ENCODE measurements around the gene PDE6A. TPM values are rescaled to one million over a fixed set of nuclear protein-coding genes. Genes with fewer than 3 reads are reported as not detected.
A peak's percentile ranks its signal among the peaks of the same experiment; 100 is the strongest.

PDE6A gene
- total RNA-seq, 1 experiment from 2014 or later: 2.6 TPM

- TF ChIP-seq CTCF (IDR thresholded peaks at IDR 0.05; ENCODE audit: insufficient read depth in 1 of 2, low read depth in 1 of 2, low read length in 1 of 2, severe bottlenecking in 1 of 2, unreplicated experiment in 1 of 2): peak; percentile 56 to 60
- Mint-ChIP-seq H3K27ac (ENCODE audit: unreplicated experiment) (peak overlapping the region; percentile 50), H3K27me3 (ENCODE audit: insufficient read depth, unreplicated experiment) (no peaks in the 10 kb centered on the region), H3K36me3 (ENCODE audit: insufficient read depth, unreplicated experiment) (peaks cover 22% of the 10 kb centered on the region), H3K9me3 (ENCODE audit: unreplicated experiment) (no peaks in the 10 kb centered on the region), H3K4me1 (ENCODE audit: low read depth, unreplicated experiment) (peaks cover 32% of the 10 kb centered on the region), H3K4me3 (ENCODE audit: unreplicated experiment) (peak overlapping the region; percentile 90)
- peaks cover 21% of the 10 kb centered on the region for H3K4me1 ChIP-seq
- intact Hi-C loops (cut with micrococcal nuclease; ENCODE audit: unreplicated experiment): loop anchor here (1.0 to 10.0 kb wide), 3 partner anchors 109 to 327 kb away; no protein-coding TSS in a partner anchor
- ChIA-PET CTCF (interaction anchor here (0.6 to 5.0 kb wide), 19 partner anchors 11 to 387 kb away, joined by 3 to 39 read pairs (median 5); no protein-coding TSS in a partner anchor), POLR2A (interaction anchor here (0.6 to 1.0 kb wide), 2 partner anchors 109 to 124 kb away, joined by 3 to 4 read pairs; no protein-coding TSS in a partner anchor)
- H3K4me3 ChIP-seq (ENCODE audit: low read depth, low read length): peak overlapping the region; percentile 90
- DNase-seq: peak in 1 of 2 experiments; percentile 49
- BruUV-seq (replicated peaks): no TSS peak
- H3K36me3 ChIP-seq (ENCODE audit: control insufficient read depth, insufficient read depth, low read length): peaks cover 3% of the 10 kb centered on the region
- no peaks in the 10 kb centered on the region for H3K27me3 ChIP-seq (replicated peaks; ENCODE audit: control insufficient read depth, insufficient read depth, low read length)
- no peaks in the 10 kb centered on the region for H3K9me3 ChIP-seq
Observed at GRCh38 chr5:149961957-149962409, 17.4 kb upstream of the PDE6A start.

- peaks cover 22% of the 10 kb centered on the region for H3K36me3 Mint-ChIP-seq (ENCODE audit: insufficient read depth, unreplicated experiment)
- ChIA-PET CTCF (interaction anchor here (0.6 to 5.0 kb wide), 20 partner anchors 10 to 603 kb away, joined by 3 to 39 read pairs (median 7); partner anchors contain the start of gene PCYOX1L), POLR2A (interaction anchor here (0.5 to 1.5 kb wide), 8 partner anchors 10 to 353 kb away, joined by 3 to 9 read pairs (median 4); partner anchors contain the start of genes HMGXB3 and TIGD6)
- intact Hi-C loops (cut with micrococcal nuclease; ENCODE audit: unreplicated experiment): loop anchor here (10.0 kb wide), 1 partner anchor 326 kb away; no protein-coding TSS in a partner anchor
- H3K4me1 Mint-ChIP-seq (ENCODE audit: low read depth, unreplicated experiment): peaks cover 32% of the 10 kb centered on the region
- no peaks in the 10 kb centered on the region for H3K9me3 Mint-ChIP-seq (ENCODE audit: unreplicated experiment)
- Histone ChIP-seq H3K9me3 (no peaks in the 10 kb centered on the region), H3K4me1 (peaks cover 25% of the 10 kb centered on the region), H3K4me3 (ENCODE audit: low read depth, low read length) (peak overlapping the region; percentile 90), H3K27me3 (replicated peaks; ENCODE audit: control insufficient read depth, insufficient read depth, low read length) (no peaks in the 10 kb centered on the region), H3K36me3 (ENCODE audit: control insufficient read depth, insufficient read depth, low read length) (peaks cover 3% of the 10 kb centered on the region)
- no peak for DNase-seq
- H3K27me3 Mint-ChIP-seq (ENCODE audit: insufficient read depth, unreplicated experiment): no peaks in the 10 kb centered on the region
- TSS peak; percentile 59 for BruUV-seq (replicated peaks)
- peak overlapping the region; percentile 96 for H3K27ac Mint-ChIP-seq (ENCODE audit: unreplicated experiment)
- no peak for TF ChIP-seq CTCF (IDR thresholded peaks at IDR 0.05; ENCODE audit: insufficient read depth in 1 of 2, low read depth in 1 of 2, low read length in 1 of 2, severe bottlenecking in 1 of 2, unreplicated experiment in 1 of 2)
- H3K4me3 Mint-ChIP-seq (ENCODE audit: unreplicated experiment): peak overlapping the region; percentile 90
Observed at GRCh38 chr5:149961186-149961685, 16.6 kb upstream of the PDE6A start.

GRCh38 chr5:149960272-149961185 lies 15.9 kb upstream of the PDE6A start, which contains the start of gene SLC26A2:
TSS of gene SLC26A2 (plus strand) at chr5:149960758. CDS start at chr5:149977653, 16,895 bp downstream.
- POLR2A ChIA-PET: interaction anchor here (0.5 to 1.5 kb wide), 18 partner anchors 9 to 677 kb away, joined by 3 to 9 read pairs (median 3); partner anchors contain the start of genes HMGXB3 and TIGD6
- no peaks in the 10 kb centered on the region for H3K27me3 Mint-ChIP-seq (ENCODE audit: insufficient read depth, unreplicated experiment)
- intact Hi-C loops (cut with micrococcal nuclease; ENCODE audit: unreplicated experiment): loop anchor here (1.0 to 10.0 kb wide), 5 partner anchors 18 to 326 kb away; no protein-coding TSS in a partner anchor

More at GRCh38 chr5:149960272-149961185, 15.9 kb upstream of the PDE6A start, which contains the start of gene SLC26A2:
- H3K9me3 Mint-ChIP-seq (ENCODE audit: unreplicated experiment): no peaks in the 10 kb centered on the region
- H3K36me3 ChIP-seq (ENCODE audit: control insufficient read depth, insufficient read depth, low read length): peaks cover 3% of the 10 kb centered on the region
- H3K9me3 ChIP-seq: no peaks in the 10 kb centered on the region
- H3K27me3 ChIP-seq (replicated peaks; ENCODE audit: control insufficient read depth, insufficient read depth, low read length): no peaks in the 10 kb centered on the region
- H3K4me1 ChIP-seq: peaks cover 25% of the 10 kb centered on the region
- CTCF ChIA-PET: interaction anchor here (1.0 to 5.0 kb wide), 18 partner anchors 9 to 603 kb away, joined by 3 to 39 read pairs (median 6); partner anchors contain the start of genes PCYOX1L and PPARGC1B
- peaks cover 22% of the 10 kb centered on the region for H3K36me3 Mint-ChIP-seq (ENCODE audit: insufficient read depth, unreplicated experiment)
- peaks cover 32% of the 10 kb centered on the region for H3K4me1 Mint-ChIP-seq (ENCODE audit: low read depth, unreplicated experiment)
- no TSS peak for BruUV-seq (replicated peaks)
- TF ChIP-seq CTCF (IDR thresholded peaks at IDR 0.05; ENCODE audit: insufficient read depth in 1 of 2, low read depth in 1 of 2, low read length in 1 of 2, severe bottlenecking in 1 of 2, unreplicated experiment in 1 of 2): no peak
- H3K4me3 Mint-ChIP-seq (ENCODE audit: unreplicated experiment): peak within 1 kb of the TSS; percentile 90
- H3K4me3 ChIP-seq (ENCODE audit: low read depth, low read length): peak within 1 kb of the TSS; percentile 90
- peak within 1 kb of the TSS; percentile 96 for H3K27ac Mint-ChIP-seq (ENCODE audit: unreplicated experiment)
- DNase-seq: peak; percentile 98 to 99
